NCI-H2196 (cell line): ENCODE results near the gene RALGPS1.

Experiments used
- DNase-seq: peaks from one replicate; lab custom pipeline; 2025; ENCODE audit not compliant: unreplicated experiment; lab: John Stamatoyannopoulos, UW

Gene RALGPS1

DNA sequence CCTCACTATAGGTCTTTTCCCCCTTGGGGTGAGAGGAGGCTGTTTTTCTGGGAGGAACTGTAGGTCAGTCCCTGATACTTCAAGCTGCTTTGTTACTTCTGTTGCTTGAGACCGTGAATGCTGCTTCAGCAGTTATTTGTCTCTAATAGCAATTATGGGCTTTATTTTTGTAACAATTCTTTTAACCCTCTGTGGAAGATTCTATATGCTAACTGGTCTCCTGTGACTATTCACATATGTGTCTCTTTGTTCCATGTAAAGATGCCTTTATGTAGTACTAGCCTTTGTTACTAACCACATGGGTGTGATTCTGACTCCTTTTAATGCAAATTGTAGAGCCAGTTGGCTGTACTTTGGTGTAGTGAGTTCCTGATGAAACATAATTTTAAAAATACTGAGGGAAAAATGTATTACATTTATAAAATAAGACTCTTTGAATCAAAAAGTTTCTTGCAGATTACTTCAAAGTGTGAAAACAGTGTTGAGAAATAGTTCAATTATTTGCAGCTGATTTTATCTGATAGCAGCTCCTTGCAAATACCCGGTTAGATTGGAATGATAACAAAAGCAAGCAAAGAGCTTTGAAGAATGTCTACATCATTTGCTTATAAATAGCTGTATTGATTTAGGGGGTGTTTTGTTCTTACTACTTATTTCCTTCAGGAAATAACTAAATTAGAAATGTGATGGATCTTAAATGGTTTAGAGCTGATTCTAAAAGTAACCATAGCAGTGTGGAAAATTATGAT lies 161.2 kb downstream of the RALGPS1 start:
- no peak for DNase-seq

GRCh38 chr9:127076860-127077643 lies 162.5 kb downstream of the RALGPS1 start:
- DNase-seq: no peak

GRCh38 chr9:127077644-127077946 lies 163.0 kb downstream of the RALGPS1 start:
- no peak for DNase-seq

- DNase-seq: no peak
Observed at GRCh38 chr9:127078336-127078735, 163.8 kb downstream of the RALGPS1 start.

GRCh38 chr9:127078988-127079387 lies 164.4 kb downstream of the RALGPS1 start:
- no peak for DNase-seq

- no peak for DNase-seq
Observed at GRCh38 chr9:127079446-127080140, 165.0 kb downstream of the RALGPS1 start.

- DNase-seq: no peak
Observed at GRCh38 chr9:127081250-127082185, 166.9 kb downstream of the RALGPS1 start.

DNA sequence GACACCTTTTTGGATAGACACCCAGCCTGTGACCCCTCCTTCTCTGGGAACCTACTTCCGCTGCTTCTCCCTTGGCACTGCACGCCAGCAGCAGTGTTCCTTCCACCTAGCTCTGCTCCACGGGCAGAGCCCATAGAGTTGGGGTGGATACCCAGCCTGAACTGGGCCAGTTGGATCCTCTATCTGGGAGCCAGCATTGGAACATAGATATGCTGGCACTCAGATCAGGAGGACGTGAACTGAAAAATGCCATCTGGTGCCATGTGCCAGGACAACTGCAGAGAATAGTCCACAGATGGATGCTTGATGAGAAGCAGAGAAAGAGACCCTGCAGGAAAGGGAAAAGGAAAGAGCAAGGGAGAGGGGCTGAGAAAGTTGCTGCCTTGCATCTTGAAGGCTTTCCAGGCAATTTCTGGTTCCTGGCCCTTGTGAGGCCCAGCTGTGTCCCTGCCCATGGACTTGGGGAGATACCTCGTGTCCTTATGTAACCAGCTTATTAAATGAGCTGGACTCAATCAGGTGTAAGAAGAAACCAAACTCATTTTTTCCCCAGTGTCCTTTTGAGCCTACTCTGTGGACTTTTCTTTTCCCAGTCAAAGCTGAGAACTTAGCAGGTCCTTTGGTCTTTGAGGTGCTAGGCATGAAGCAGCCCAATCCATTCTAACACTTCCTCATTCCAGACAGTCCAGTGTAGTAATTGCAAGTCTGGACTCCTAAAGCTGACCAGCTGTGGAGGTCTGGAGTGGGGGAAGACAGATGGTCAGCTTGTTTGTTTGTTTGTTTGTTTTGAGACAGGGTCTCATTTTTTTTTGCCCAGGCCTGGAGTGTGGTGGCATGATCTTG lies 168.8 kb downstream of the RALGPS1 start:
- DNase-seq: no peak

DNA sequence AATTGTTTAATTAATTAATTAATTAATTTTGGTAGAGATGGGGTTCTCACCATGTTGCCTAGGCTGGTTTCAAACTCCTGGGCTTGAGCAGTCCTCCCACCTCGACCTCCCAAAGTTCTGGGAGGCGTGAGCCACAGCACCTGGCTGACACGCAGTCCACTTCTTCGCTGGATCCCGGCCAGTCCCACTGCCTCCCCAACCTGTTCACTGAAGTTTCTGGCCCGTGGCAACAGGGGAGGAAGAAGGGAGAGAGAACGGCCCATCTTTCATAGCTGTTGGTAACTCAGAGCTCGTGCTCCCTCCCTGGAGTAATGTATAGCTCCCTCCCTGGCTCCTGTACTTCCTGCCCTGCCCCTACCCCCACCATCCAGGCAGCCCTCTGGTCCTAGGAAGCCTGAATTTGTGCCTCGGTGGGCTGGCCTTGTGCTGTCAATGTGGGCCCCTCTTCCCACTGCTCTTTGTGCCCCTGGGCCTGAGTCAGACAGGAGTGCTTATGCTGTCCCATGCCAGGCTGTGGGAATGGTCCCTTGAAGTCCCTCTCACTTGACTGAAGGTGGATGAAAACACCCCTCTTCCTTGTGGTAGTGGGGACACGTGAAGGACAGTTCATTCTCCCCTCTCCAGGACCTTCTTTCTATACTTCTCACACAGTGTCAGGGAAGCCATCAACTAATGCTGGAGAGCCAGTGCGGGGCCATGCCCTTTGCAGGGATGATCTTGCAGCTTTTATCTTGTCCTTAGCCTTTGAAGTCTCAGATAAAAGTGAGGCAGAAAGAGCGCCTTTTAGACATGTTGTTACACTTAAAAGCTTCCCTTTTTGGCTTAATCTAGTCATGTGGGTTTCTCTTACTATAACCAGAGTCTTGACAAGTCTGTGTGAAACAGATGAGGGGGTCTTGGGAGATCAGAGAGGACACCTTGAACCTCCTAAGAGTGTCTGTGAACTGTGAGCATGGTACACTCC lies 169.8 kb downstream of the RALGPS1 start:
- no peak for DNase-seq

DNA sequence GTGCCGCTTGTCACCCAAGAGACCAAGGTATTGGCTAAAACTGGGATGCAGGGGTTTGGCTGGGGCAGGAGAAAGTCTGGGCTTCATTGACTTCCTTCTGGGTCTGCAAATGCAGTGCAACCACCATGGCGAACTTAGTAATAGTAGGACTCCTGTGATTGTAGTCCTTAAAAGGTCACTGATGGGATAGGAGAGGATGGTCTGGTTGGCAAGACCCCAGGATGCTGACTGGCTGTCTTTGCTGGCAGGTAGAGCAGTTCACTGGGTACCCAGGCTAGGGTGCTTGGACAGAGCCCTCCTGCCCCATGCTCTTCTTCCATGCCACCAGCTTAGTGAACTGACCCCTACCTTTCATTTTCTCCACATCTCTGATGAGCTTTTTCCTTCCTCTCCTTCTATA lies 170.6 kb downstream of the RALGPS1 start:
- DNase-seq: no peak

DNA sequence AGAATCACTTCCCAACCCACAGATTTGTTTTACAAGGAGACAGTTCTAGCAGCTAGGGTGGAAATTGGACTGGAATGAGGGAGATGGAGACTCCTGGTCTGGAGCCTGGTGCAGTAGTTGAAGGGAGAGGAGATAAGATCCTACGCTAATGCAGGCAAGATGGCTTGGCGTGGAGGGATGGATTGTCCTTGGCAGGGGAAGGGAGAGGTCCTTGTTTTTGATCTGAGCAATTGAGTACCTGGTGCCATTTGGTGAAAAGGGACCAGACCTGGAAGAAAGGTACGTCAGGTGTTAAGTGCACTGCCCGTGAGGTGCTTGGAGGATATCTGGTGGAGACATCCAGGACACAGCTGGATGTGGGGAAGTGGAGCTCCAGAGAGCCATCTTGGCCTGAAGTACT lies 172.2 kb downstream of the RALGPS1 start:
- DNase-seq: no peak

DNA sequence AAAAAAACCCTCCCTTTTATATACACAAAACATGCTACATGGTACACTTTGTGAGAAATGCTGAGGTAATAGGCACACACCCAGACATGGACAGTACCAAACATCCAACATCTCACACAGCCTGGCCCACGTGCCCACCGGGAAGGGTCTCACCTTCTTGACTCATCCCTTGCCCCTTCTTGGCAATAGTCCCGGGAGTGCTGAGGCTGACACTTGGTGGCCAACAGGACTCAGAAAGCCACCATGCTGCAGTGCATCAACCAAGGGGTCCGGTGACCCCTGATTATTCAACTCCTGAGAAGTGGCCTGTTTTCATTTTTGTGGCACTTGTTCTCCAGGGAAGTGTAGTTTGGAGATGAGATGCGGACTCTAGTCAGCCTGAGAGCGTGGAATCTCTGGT lies 172.8 kb downstream of the RALGPS1 start:
- no peak for DNase-seq

DNA sequence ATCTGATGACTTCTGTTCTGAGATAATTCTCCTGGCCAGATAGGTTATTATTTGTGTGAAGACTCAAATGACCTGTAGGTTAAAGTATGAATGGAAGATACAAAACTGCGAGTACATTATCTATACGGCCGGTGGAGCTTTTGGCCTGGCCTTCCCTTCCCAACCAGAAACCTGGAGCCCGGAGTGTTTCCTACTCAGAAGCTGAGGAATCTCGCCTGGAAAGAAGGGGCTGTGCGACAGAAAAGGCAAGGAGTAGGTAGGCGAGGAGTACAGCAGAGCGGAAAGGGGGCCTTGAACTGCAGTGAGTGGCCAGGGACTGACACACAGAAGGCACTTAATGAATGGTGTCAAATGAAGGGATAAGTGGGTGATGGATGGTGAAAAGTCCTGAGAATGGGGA lies 173.3 kb downstream of the RALGPS1 start:
- no peak for DNase-seq

DNA sequence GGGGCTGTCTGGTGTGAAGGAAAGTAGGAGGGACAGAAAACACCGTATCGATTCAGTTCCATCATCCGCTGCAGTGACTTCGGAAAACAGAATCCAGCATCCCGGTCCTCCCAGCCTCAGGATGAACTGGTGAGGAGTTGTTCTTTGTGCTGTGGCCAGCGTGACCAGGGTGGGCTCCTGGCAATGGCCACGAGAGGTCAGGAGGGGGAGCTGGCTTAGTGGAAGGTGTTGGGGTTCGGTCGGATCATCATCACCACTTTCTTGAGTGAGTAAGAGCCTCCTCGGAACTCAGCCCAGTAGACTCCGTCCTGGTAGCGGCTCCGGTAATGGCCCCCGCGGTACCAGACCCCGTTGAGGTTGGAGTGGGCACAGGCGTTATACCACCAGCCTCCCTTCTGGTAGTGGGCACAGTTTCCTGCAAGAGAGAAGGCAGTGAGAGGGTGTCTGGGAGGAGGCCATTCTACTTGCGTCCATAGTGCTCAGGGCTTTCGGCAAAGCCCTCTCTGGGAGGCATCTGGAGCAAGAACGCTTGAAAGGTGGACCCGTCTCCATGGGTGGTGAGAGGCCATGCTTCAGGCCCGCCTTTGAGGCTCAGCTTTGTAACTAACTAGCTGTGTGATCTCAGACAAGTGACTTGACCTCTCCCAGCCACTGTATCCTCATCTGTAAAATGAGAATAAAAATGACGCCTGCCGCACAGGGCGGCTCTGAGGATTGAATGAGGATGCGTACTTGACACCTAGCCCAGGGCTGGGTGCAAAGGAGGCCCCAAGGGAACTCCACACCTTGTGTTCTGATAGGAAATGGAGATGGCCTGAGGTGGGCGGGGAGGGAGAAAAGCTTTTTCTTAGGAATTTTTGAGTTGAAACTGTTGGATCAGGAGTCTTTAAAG lies 174.4 kb downstream of the RALGPS1 start:
- DNase-seq: no peak

GRCh38 chr9:127089631-127090081 lies 175.1 kb downstream of the RALGPS1 start:
- DNase-seq: no peak

GRCh38 chr9:127090341-127090985 lies 175.9 kb downstream of the RALGPS1 start:
- no peak for DNase-seq

DNA sequence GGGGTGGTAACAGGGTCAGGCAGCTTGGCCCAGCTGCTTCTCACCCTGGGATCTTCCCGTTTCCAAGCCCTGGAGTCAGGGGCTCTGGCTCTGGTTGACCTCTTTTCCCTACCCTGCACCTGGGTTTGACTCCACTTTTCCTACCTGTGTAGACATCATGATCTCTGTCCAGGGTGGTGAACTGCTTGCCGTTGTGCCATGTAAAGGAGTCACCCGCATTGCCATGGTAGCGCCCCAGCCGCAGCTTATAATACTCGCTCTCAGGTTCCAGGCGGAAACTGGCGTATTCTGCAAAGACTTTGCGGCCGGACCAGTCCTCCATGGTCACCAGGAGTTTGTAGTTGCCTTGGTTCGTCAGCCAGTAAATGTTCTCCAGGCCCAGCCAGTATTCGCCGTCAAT lies 176.9 kb downstream of the RALGPS1 start:
- DNase-seq: no peak
